AG04450 (cell line): ENCODE results near the gene SPEF1. TPM values are rescaled to one million over a fixed set of nuclear protein-coding genes. Genes with fewer than 3 reads are reported as not detected.
A peak's percentile ranks its signal among the peaks of the same experiment; 100 is the strongest.

ENCODE experiments used
- CTCF ChIA-PET: fragments of 300-600, 350-600 bp; formaldehyde crosslinking; extraction: SDS; loops from one replicate; lab custom pipeline; 2022; ENCODE audit warnings: antibody characterized with exemption, inconsistent platforms; lab: Charles Lee
- POLR2A ChIA-PET: fragments of 350-600 bp; formaldehyde crosslinking; extraction: SDS; loops from one replicate; lab custom pipeline; 2021; ENCODE audit warnings: antibody characterized with exemption, inconsistent platforms; lab: Yijun Ruan, JAX
- DNase-seq: peaks from one replicate; pipeline ENCODE4 v3.0.0-alpha.2; 2011; ENCODE audit warnings: low read depth, low spot score
- H3K27ac ChIP-seq: one replicate; pipeline ENCODE4 v1.5.1; 2012; ENCODE audit warnings: low read depth, low read length, control low read depth
- H3K27me3 ChIP-seq: one replicate; pipeline ENCODE4 v1.6.0; 2012; ENCODE audit warnings: low read length; ENCODE audit not compliant: control insufficient read depth, insufficient read depth
- H3K4me3 ChIP-seq: 2 replicates; pipeline ENCODE4 v1.5.1; 2011; ENCODE audit warnings: mild to moderate bottlenecking, low read depth, low read length, control low read depth
- H3K9me3 ChIP-seq: 2 replicates; pipeline ENCODE4 v1.5.1; 2012; ENCODE audit warnings: low read length; ENCODE audit not compliant: control insufficient read depth, insufficient read depth
- CTCF ChIP-seq: IDR thresholded peaks from 2 replicates; pipeline ENCODE4 v1.5.1; 2011; ENCODE audit warnings: low read depth, low read length, control low read depth, inconsistent platforms
- polyA plus RNA-seq: library from polyadenylated mRNA; depleted of rRNA; stranded (reverse); fragments of >200 nt; gene quantifications from 2 replicates; pipeline ENCODE4 v1.2.3, GENCODE V29; 2011

Gene SPEF1
- polyA plus RNA-seq, 1 experiment = 0.12 TPM

DNA sequence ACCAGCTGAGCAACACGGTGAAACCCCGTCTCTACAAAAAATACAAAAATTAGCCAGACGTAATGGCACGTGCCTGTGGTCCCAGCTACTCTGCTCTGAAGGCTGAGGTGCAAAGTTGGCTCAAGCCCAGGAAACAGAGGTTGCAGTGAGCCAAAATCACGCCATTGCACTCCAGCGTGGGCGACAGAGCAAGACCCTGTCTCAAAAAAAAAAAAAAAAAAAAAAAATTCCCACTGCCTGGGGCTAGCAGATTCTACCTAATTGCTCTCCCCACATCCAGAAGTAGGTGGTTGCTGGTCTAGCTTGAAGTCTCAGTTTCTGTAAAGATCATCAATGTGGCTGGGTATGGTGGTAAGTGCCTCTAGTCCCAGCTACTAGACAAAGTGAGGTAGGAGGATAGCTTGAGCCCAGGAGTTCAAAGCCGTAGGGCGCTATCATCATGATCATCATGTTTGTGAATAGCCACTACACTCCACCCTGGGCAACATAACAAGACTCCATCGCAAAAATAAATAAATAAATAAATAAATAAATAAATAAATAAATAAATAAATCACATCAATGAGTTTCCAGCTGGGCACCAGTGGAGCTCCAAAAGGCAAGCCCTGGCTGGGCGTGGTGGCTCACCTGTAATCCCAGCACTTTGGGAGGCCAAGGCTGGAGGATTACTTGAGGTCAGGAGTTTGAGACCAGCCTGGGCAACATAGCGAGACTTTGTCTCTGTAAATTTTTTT lies 32.8 kb upstream of the SPEF1 start:
- Histone ChIP-seq H3K9me3 (no peaks in the 10 kb centered on the region), H3K27me3 (no peaks in the 10 kb centered on the region), H3K4me3 (no peak overlapping the region), H3K27ac (peak overlapping the region; percentile 47)
- POLR2A ChIA-PET = interaction anchor here (0.7 to 2.1 kb wide), 4 partner anchors 18 to 118 kb away, joined by 4 to 20 read pairs (median 6); partner anchors contain the start of gene CDC25B
- TF ChIP-seq CTCF = no peak
- DNase-seq = no peak
- CTCF ChIA-PET = interaction anchor here (1.0 to 2.2 kb wide), 2 partner anchors 27 to 33 kb away, joined by 3 to 11 read pairs; partner anchors contain the start of genes CENPB and SPEF1

DNA sequence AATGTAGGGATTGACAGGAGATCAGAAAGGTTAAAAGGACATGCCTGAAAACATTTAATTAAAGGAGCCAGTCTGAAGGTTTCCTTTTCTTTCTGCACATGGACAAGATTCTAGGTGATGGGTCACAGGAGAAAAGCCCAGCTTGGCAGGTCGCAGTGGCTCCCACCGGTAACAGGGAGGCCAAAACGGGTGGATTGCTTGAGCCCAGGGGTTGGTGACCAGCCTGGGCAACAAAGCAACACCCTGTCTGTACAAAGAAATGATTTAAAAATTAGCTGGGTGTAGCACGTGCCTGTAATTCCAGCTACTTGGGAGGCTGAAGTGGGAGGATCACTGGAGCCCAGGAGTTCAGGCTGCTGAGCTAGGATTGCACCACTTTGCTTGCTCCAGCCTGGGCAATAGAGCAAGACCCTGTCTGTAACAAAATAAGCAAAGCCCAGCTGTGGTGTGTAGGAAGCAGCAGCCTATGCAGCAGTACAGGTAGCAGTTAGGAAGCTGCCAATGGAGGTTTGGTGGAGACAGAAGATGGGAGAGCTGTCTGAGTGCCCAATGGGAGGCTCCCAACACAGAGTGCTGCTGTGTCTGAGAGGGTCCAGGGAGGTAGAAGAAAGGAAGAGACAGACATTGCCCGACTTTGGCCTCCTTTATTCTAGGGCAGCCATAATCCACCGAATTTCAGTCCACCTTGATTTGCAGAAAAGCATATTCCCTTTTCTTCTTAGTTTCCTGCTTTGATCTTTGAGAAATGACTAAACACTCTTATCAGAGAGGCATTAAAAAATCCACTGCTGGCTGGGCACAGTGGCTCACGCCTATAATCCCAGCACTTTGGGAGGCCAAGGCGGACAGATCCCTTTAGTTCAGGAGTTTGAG lies 32.0 kb upstream of the SPEF1 start:
- DNase-seq = no peak
- no peak for TF ChIP-seq CTCF
- Histone ChIP-seq H3K9me3 (no peaks in the 10 kb centered on the region), H3K4me3 (no peak overlapping the region), H3K27ac (peak overlapping the region; percentile 47), H3K27me3 (no peaks in the 10 kb centered on the region)
- ChIA-PET POLR2A (interaction anchor here (0.7 to 2.1 kb wide), 4 partner anchors 12 to 119 kb away, joined by 3 to 20 read pairs (median 9); partner anchors contain the start of gene CDC25B), CTCF (interaction anchor here (1.0 to 2.2 kb wide), 2 partner anchors 26 to 32 kb away, joined by 3 to 11 read pairs; partner anchors contain the start of genes CENPB and SPEF1)

- TF ChIP-seq CTCF = no peak
- CTCF ChIA-PET = interaction anchor here (0.9 to 2.0 kb wide), 3 partner anchors 8 to 135 kb away, joined by 3 to 9 read pairs (median 4); partner anchors contain the start of genes AP5S1 and CENPB
- no peak for DNase-seq
- POLR2A ChIA-PET = interaction anchor here (0.8 to 2.1 kb wide), 4 partner anchors 8 to 27 kb away, joined by 3 to 20 read pairs (median 8); partner anchors contain the start of genes AP5S1 and CDC25B
- no peaks in the 10 kb centered on the region for H3K9me3 ChIP-seq
- no peak overlapping the region for H3K4me3 ChIP-seq
- no peaks in the 10 kb centered on the region for H3K27me3 ChIP-seq
- peak overlapping the region; percentile 94 for H3K27ac ChIP-seq
These were observed 31.0 kb upstream of the SPEF1 start for GRCh38 chr20:3812259-3812681.

DNA sequence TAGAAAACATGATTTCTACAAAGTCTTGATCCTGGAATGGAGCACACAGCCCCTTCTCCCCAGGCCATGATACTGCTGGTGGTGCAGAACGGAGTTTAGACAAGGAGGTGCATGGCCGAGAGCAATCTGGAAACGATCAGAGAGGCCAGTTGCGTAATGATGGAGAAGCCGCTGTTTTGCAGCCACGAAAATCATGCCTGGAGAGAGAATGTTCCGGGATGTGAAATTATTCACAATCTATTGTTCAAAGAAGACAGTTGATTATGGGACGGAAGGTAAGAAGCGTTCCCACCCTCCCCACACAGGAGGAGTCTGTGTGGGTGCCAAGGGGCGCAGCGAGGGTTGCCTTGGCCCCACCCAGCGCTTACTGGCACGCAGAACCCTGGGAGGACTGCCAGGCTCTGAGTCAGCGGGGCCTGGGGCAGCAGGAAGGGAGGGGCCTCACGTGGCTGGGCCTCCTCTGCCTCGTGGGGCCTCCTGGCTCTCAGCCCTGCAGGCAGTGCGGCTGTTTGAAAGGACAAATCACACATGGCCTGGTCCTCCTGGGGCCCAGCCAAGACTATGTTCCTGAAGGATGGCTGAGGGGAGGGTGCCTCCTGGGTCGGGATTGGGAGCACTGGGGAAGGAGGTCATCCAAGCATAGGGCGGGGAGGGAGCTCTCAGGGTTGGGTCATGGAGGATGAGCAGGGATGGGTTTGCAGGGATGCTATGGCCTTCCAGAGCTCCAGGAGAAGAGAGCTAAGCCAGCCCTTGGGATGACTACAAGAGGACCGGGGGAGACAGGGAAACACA lies 30.4 kb upstream of the SPEF1 start:
- CTCF ChIA-PET = interaction anchor here (0.9 to 2.0 kb wide), 4 partner anchors 9 to 135 kb away, joined by 3 to 9 read pairs (median 4); partner anchors contain the start of genes AP5S1, CDC25B and CENPB
- POLR2A ChIA-PET = interaction anchor here (0.8 to 2.1 kb wide), 4 partner anchors 9 to 26 kb away, joined by 3 to 20 read pairs (median 8); partner anchors contain the start of genes AP5S1 and CDC25B
- TF ChIP-seq CTCF = no peak
- no peaks in the 10 kb centered on the region for H3K27me3 ChIP-seq
- peak overlapping the region; percentile 46 for H3K4me3 ChIP-seq
- peak; percentile 99 for DNase-seq
- H3K9me3 ChIP-seq = no peaks in the 10 kb centered on the region
- peak overlapping the region; percentile 94 for H3K27ac ChIP-seq
